Muscle of leg (tissue), 16 donors: ENCODE results near the gene MFN1. TPM values are rescaled to one million over a fixed set of nuclear protein-coding genes. Genes with fewer than 3 reads are reported as not detected.
"Not testable (repeated sequence)": the region's sequence is repeated elsewhere in the genome, so short reads cannot be mapped to it uniquely, and the experiment has no call there.

Experiments used
- DNase-seq: peaks from one replicate; pipeline ENCODE4 v3.0.0; 2013
- H3K27ac ChIP-seq: one replicate; pipeline ENCODE4 v1.5.1; 2013; ENCODE audit warnings: mild to moderate bottlenecking, low read length, control low read depth
- H3K27me3 ChIP-seq: one replicate; pipeline ENCODE4 v1.6.1; 2013; ENCODE audit warnings: low read length; ENCODE audit not compliant: control insufficient read depth, insufficient read depth
- H3K36me3 ChIP-seq: one replicate; pipeline ENCODE4 v1.6.1; 2013; ENCODE audit warnings: low read length; ENCODE audit not compliant: control insufficient read depth, insufficient read depth
- H3K4me1 ChIP-seq: one replicate; pipeline ENCODE4 v1.6.1; 2013; ENCODE audit warnings: low read length; ENCODE audit not compliant: control insufficient read depth, insufficient read depth
- H3K4me3 ChIP-seq: one replicate; pipeline ENCODE4 v1.5.1; 2013; ENCODE audit warnings: low read length, control low read depth
- H3K9me3 ChIP-seq: replicated peaks from 2 replicates; pipeline ENCODE4 v1.6.1; 2013; ENCODE audit warnings: low read depth, low read length; ENCODE audit not compliant: control insufficient read depth
- WGBS: methylation state at CpG from one replicate; pipeline ENCODE4 v1.1.5; 2013; ENCODE audit warnings: missing lambda C conversion rate; ENCODE audit not compliant: insufficient coverage; 5-methylcytosine and 5-hydroxymethylcytosine counted together
- long read RNA-seq, 11 donors: transcript quantifications; one replicate each; lab custom pipeline, GENCODE V29; 2026
- polyA plus RNA-seq, 8 donors: library from polyadenylated mRNA; unstranded; fragments of 120-200 nt; gene quantifications; one replicate each; pipeline versions ENCODE4 v1.2.1 to v1.2.3, GENCODE V29; 2013; ENCODE audit warnings: inconsistent platforms in 1 of 8, low replicate concordance in 1 of 8; ENCODE audit not compliant: insufficient read length in 8 of 8, insufficient read depth in 1 of 8
- total RNA-seq: library from RNA; stranded (reverse); fragments of 120-200 nt; gene quantifications from one replicate; pipeline ENCODE4 v1.2.4, GENCODE V29; 2013

Gene MFN1
- total RNA-seq (49.9 TPM), polyA plus RNA-seq (10 to 100 TPM; 32.4 to 51.8 (median 38.8) TPM)
- long read RNA-seq, donor 1, full-length matches to known transcripts = 1 of 1 reads
- long read RNA-seq, donor 1, partial matches to known transcripts = 0 of 1 reads
- long read RNA-seq, donor 1, other reads (novel, unspliced or antisense) = 0 of 1 reads
- long read RNA-seq, donor 2 = 0 reads
- long read RNA-seq, donor 3, full-length matches to known transcripts = 2 of 7 reads
- long read RNA-seq, donor 3, partial matches to known transcripts = 5 of 7 reads
- long read RNA-seq, donor 3, other reads (novel, unspliced or antisense) = 0 of 7 reads
- long read RNA-seq, donor 4, partial matches to known transcripts = 6 of 6 reads
- long read RNA-seq, donor 4, other reads (novel, unspliced or antisense) = 0 of 6 reads
- long read RNA-seq, donor 5, full-length matches to known transcripts = 8 of 47 reads
- long read RNA-seq, donor 5, partial matches to known transcripts = 39 of 47 reads
- long read RNA-seq, donor 5, other reads (novel, unspliced or antisense) = 0 of 47 reads
- long read RNA-seq, donor 6, full-length matches to known transcripts = 4 of 30 reads
- long read RNA-seq, donor 6, partial matches to known transcripts = 26 of 30 reads
- long read RNA-seq, donor 6, other reads (novel, unspliced or antisense) = 0 of 30 reads
- long read RNA-seq, donor 7, full-length matches to known transcripts = 2 of 2 reads
- long read RNA-seq, donor 7, partial matches to known transcripts = 0 of 2 reads
- long read RNA-seq, donor 7, other reads (novel, unspliced or antisense) = 0 of 2 reads
- long read RNA-seq, donor 8, full-length matches to known transcripts = 2 of 2 reads
- long read RNA-seq, donor 8, partial matches to known transcripts = 0 of 2 reads
- long read RNA-seq, donor 8, other reads (novel, unspliced or antisense) = 0 of 2 reads
- long read RNA-seq, donor 9, full-length matches to known transcripts = 1 of 1 reads
- long read RNA-seq, donor 9, partial matches to known transcripts = 0 of 1 reads
- long read RNA-seq, donor 9, other reads (novel, unspliced or antisense) = 0 of 1 reads
- long read RNA-seq, donor 10, full-length matches to known transcripts = 3 of 28 reads
- long read RNA-seq, donor 10, partial matches to known transcripts = 25 of 28 reads
- long read RNA-seq, donor 10, other reads (novel, unspliced or antisense) = 0 of 28 reads
- long read RNA-seq, donor 11, partial matches to known transcripts = 0 of 1 reads
- long read RNA-seq, donor 11, other reads (novel, unspliced or antisense) = 0 of 1 reads

- peak within 1 kb of the TSS; percentile 92 for H3K27ac ChIP-seq
- no peaks in the 10 kb centered on the region for H3K9me3 ChIP-seq
- peaks cover 24% of the 10 kb centered on the region for H3K36me3 ChIP-seq
- H3K27me3 ChIP-seq = no peaks in the 10 kb centered on the region
- DNase-seq = peak; percentile 100
- H3K4me3 ChIP-seq = peak within 1 kb of the TSS; percentile 92
- WGBS = under 1% methylated on average over 45 of the region's 63 CpGs
- peaks cover 7% of the 10 kb centered on the region for H3K4me1 ChIP-seq
These were observed at the start of gene MFN1 for GRCh38 chr3:179347345-179348194. Gene MFN1 (plus strand): TSS chr3:179347709. CDS start chr3:179348852, 1,143 bp downstream.

- 80% methylated on average over 2 of the region's 5 CpGs for WGBS
- no peaks in the 10 kb centered on the region for H3K4me1 ChIP-seq
- H3K27me3 ChIP-seq = no peaks in the 10 kb centered on the region
- no peak overlapping the region for H3K27ac ChIP-seq
- H3K36me3 ChIP-seq = no peaks in the 10 kb centered on the region
- no peak overlapping the region for H3K4me3 ChIP-seq
- H3K9me3 ChIP-seq = no peaks in the 10 kb centered on the region
- DNase-seq = no peak
These were observed 49.4 kb upstream of the MFN1 start for GRCh38 chr3:179297971-179298725.

GRCh38 chr3:179299316-179299715 is 48.2 kb upstream of the MFN1 start:
- Histone ChIP-seq H3K27ac (no peak overlapping the region), H3K4me1 (no peaks in the 10 kb centered on the region), H3K27me3 (no peaks in the 10 kb centered on the region), H3K36me3 (no peaks in the 10 kb centered on the region), H3K4me3 (no peak overlapping the region), H3K9me3 (no peaks in the 10 kb centered on the region)
- no peak for DNase-seq
- no CpG with 5 or more reads among the region's 2 CpGs for WGBS

GRCh38 chr3:179299999-179300613 is 47.4 kb upstream of the MFN1 start:
- Histone ChIP-seq H3K4me3 (no peak overlapping the region), H3K27ac (no peak overlapping the region), H3K9me3 (no peaks in the 10 kb centered on the region), H3K4me1 (no peaks in the 10 kb centered on the region), H3K36me3 (no peaks in the 10 kb centered on the region), H3K27me3 (no peaks in the 10 kb centered on the region)
- no peak for DNase-seq
- WGBS = 86% methylated on average over 4 of the region's 5 CpGs

GRCh38 chr3:179301645-179302044 is 45.9 kb upstream of the MFN1 start:
- Histone ChIP-seq H3K4me3 (no peak overlapping the region), H3K4me1 (no peaks in the 10 kb centered on the region), H3K9me3 (no peaks in the 10 kb centered on the region), H3K36me3 (no peaks in the 10 kb centered on the region), H3K27me3 (no peaks in the 10 kb centered on the region), H3K27ac (no peak overlapping the region)
- WGBS = no CpG with 5 or more reads among the region's 3 CpGs
- no peak for DNase-seq

- DNase-seq = no peak
- Histone ChIP-seq H3K36me3 (no peaks in the 10 kb centered on the region), H3K9me3 (no peaks in the 10 kb centered on the region), H3K27me3 (no peaks in the 10 kb centered on the region), H3K4me3 (no peak overlapping the region), H3K4me1 (no peaks in the 10 kb centered on the region), H3K27ac (no peak overlapping the region)
- no CpG with 5 or more reads among the region's 7 CpGs for WGBS
These were observed 45.4 kb upstream of the MFN1 start for GRCh38 chr3:179302111-179302510.

GRCh38 chr3:179304605-179305004 is 42.9 kb upstream of the MFN1 start:
- H3K4me1 ChIP-seq = no peaks in the 10 kb centered on the region
- DNase-seq = no peak

GRCh38 chr3:179307362-179307761 is 40.1 kb upstream of the MFN1 start:
- H3K27me3 ChIP-seq, DNase-seq, H3K4me1 ChIP-seq, H3K9me3 ChIP-seq, H3K36me3 ChIP-seq, H3K4me3 ChIP-seq, H3K27ac ChIP-seq: not testable (repeated sequence)
- WGBS = no CpG with 5 or more reads among the region's 2 CpGs

More at GRCh38 chr3:179304605-179305004, 42.9 kb upstream of the MFN1 start:
- H3K27me3 ChIP-seq = no peaks in the 10 kb centered on the region
- no peaks in the 10 kb centered on the region for H3K9me3 ChIP-seq
- H3K4me3 ChIP-seq = no peak overlapping the region
- WGBS = no CpG with 5 or more reads among the region's 2 CpGs
- no peaks in the 10 kb centered on the region for H3K36me3 ChIP-seq
- no peak overlapping the region for H3K27ac ChIP-seq
